Cardiac muscle cell (in vitro differentiated cells and primary cell): Measurements from ENCODE around the gene ANXA2. TPM values are rescaled to one million over a fixed set of nuclear protein-coding genes. Genes with fewer than 3 reads are reported as not detected.

Source experiments
- DNase-seq, 2 donors: peaks; one replicate each; pipeline versions ENCODE4 v3.0.0 to v3.0.0-alpha.2; 2010 to 2017; ENCODE audit warnings: low read depth in 1 of 2, low spot score in 1 of 2
- H3K27ac ChIP-seq: fragments of 200-600 bp; sonication (generic); 2 replicates; pipeline ENCODE4 v1.5.1; 2016
- H3K27me3 ChIP-seq: fragments of 200-600 bp; sonication (generic); 2 replicates; pipeline ENCODE4 v1.6.0; 2016; ENCODE audit warnings: control low read depth
- H3K36me3 ChIP-seq: fragments of 200-600 bp; sonication (generic); 2 replicates; pipeline ENCODE4 v1.5.1; 2016; ENCODE audit warnings: control low read depth
- H3K4me1 ChIP-seq: fragments of 200-600 bp; sonication (generic); 2 replicates; pipeline ENCODE4 v1.8.1; 2017; ENCODE audit warnings: low read depth, mild to moderate bottlenecking, mixed run types
- H3K4me3 ChIP-seq: fragments of 200-600 bp; sonication (generic); 2 replicates; pipeline ENCODE4 v1.5.1; 2016; ENCODE audit warnings: mild to moderate bottlenecking
- H3K9me3 ChIP-seq: fragments of 200-600 bp; sonication (generic); 2 replicates; pipeline ENCODE4 v1.5.1; 2017; ENCODE audit warnings: low read depth, mild to moderate bottlenecking, control low read depth
- polyA plus RNA-seq: library from polyadenylated mRNA; unstranded; fragments of >200 nt; fragmentation: Nextera tagmentation; extraction: Ambion mirVana; gene quantifications from 2 replicates; pipeline ENCODE4 v1.2.1, GENCODE V29; 2016
- total RNA-seq: library from RNA; depleted of rRNA; stranded (reverse); fragments of >200 nt; gene quantifications from 2 replicates; pipeline ENCODE4 v1.2.3, GENCODE V29; 2016
- TF ChIP-seq, protein P1 (sequence below): IDR thresholded peaks from 2 replicates; pipeline ENCODE4 v1.5.1; 2012; ENCODE audit warnings: low read depth, mild to moderate bottlenecking, low read length

The ANXA2 gene
- total and polyA plus RNA-seq, 2 experiments from 2014 or later, result 90.2 to 284 TPM

DNA sequence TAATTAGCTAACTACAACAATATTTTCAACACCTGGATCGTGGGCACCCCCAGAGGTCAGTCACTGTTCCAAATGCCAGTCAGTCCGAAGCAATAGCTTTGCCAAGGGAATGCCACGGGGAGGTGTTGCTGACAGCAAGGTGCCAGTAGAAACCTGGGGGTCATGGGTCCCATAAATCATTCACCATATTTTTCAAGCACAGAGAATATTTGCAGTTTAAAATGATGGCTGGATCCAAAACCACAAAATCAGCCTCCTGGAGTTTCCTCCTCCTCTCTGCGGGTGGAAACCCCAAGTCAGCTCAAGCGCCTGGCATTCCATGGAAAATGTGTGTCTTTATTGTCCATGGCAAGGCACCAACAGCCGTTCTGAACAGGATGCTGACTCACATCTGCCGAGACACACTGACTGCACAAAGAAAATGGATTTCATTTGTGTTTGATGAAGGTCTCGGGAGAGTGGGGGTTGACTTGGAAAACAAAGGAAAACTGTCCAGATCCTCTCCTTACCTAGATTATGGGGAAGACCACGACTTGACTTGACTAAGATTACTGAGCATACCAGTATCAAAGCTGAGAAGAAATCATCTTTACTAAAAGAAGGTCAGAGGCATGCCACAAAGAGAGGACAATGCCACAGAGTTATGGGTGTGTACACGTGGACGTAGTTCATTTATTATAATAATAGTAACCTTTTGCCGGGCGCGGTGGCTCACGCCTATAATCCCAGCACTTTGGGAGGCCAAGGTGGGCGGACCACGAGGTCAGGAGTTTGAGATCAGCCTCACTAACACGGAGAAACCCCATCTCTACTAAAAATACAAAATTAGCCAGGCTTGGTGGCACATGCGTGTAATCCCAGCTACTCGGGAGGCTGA lies 26.4 kb downstream of the ANXA2 start:
- peaks cover 29% of the 10 kb centered on the region for H3K4me1 ChIP-seq
- no peaks in the 10 kb centered on the region for H3K27me3 ChIP-seq
- H3K9me3 ChIP-seq, result no peaks in the 10 kb centered on the region
- H3K4me3 ChIP-seq, result no peak overlapping the region
- no peaks in the 10 kb centered on the region for H3K36me3 ChIP-seq
- DNase-seq, result peak in 1 of 2 donors; percentile 99
- TF ChIP-seq, protein P1, sequence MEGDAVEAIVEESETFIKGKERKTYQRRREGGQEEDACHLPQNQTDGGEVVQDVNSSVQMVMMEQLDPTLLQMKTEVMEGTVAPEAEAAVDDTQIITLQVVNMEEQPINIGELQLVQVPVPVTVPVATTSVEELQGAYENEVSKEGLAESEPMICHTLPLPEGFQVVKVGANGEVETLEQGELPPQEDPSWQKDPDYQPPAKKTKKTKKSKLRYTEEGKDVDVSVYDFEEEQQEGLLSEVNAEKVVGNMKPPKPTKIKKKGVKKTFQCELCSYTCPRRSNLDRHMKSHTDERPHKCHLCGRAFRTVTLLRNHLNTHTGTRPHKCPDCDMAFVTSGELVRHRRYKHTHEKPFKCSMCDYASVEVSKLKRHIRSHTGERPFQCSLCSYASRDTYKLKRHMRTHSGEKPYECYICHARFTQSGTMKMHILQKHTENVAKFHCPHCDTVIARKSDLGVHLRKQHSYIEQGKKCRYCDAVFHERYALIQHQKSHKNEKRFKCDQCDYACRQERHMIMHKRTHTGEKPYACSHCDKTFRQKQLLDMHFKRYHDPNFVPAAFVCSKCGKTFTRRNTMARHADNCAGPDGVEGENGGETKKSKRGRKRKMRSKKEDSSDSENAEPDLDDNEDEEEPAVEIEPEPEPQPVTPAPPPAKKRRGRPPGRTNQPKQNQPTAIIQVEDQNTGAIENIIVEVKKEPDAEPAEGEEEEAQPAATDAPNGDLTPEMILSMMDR, result no peak
- H3K27ac ChIP-seq, result no peak overlapping the region

DNA sequence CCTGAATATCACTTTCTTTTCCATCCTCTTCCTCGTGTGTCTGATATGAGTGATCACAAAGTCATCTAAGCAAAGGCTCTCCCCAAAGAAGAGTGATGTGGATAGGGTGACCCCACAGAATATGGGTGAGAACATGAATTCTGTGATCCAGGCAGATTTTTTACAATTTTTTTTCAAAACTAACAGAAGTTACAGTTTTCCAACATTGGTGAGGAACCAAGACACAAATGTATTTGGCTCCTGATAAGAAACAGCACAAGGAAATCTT lies 27.0 kb downstream of the ANXA2 start:
- TF ChIP-seq, protein P1, result no peak
- no peak for DNase-seq
- no peaks in the 10 kb centered on the region for H3K27me3 ChIP-seq
- H3K27ac ChIP-seq, result no peak overlapping the region
- H3K36me3 ChIP-seq, result no peaks in the 10 kb centered on the region
- no peak overlapping the region for H3K4me3 ChIP-seq
- no peaks in the 10 kb centered on the region for H3K9me3 ChIP-seq
- H3K4me1 ChIP-seq, result peaks cover 29% of the 10 kb centered on the region

DNA sequence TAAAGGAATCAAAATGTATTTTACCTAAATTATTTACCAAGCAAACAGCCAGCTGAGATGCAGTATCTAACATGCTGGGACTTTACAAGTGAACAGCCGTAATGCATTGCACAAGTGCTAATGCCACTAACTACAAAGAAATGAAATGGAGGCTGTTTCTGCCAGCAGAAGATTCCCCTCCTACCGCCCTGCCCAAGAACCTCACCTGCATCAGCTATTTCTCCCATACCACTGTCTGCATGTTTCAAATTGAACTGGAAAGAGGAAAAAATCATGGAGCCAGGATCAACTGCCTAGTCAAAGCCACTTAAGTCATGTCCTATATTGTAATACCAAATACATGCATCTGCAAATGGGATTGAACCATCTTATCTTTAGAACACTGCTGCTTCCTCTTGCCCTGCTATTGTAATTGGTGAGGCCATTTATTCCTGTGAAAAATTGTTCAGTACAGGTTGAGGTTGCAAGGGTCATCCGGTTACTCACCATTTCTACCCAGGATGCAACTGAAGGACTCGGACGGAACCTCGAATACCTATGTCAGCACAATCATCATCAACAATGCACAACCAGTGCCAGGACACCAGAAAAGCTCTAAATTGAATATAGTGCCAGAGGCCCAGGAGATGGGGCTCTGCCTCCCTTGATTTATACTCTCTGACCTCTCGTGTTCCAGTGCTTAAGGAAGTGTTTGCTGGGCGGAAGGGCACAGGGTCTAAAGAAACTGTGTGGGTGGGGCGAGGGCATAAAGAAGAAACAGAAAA lies 27.5 kb downstream of the ANXA2 start:
- H3K27me3 ChIP-seq, result no peaks in the 10 kb centered on the region
- DNase-seq, result peak in 1 of 2 donors; percentile 57
- H3K4me1 ChIP-seq, result peaks cover 29% of the 10 kb centered on the region
- H3K4me3 ChIP-seq, result no peak overlapping the region
- H3K27ac ChIP-seq, result no peak overlapping the region
- TF ChIP-seq, protein P1, result no peak
- H3K9me3 ChIP-seq, result no peaks in the 10 kb centered on the region
- H3K36me3 ChIP-seq, result no peaks in the 10 kb centered on the region

DNA sequence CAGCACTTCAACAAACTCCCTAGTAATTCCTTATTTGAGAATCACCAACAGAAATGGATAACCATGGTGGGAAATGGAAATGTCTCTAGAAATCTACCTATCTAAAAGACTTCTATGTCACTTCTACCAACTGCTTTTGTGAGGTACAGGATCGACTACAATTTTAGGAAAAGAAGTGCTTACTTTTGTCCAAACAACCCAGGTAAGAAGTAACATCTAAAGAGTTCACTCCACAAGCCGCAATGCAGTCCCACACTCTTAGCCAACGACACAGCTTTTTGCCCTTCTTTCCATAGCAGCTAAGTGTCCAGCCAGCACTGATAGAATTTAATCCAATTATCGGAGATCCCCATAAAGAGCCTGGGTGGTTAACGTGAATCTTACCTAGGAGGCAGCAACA lies 28.1 kb downstream of the ANXA2 start:
- no peaks in the 10 kb centered on the region for H3K36me3 ChIP-seq
- H3K4me3 ChIP-seq, result no peak overlapping the region
- H3K4me1 ChIP-seq, result peaks cover 25% of the 10 kb centered on the region
- no peak for DNase-seq
- TF ChIP-seq, protein P1, result no peak
- H3K27me3 ChIP-seq, result no peaks in the 10 kb centered on the region
- H3K27ac ChIP-seq, result no peak overlapping the region
- H3K9me3 ChIP-seq, result no peaks in the 10 kb centered on the region

DNA sequence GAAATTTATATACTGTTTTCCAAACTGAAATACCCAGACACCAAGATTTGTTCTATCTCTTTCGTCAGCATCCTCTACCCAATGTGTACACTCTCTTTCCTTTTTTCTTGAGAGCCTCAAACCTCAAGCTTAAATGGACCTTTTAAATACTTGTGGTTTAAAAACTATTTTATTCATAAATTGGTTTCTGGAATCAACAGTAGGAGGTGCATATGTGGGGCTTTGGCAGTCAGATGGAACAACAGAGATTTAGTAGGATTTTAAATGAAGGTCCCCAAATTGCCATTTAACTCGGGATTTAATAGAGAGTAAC lies 33.2 kb downstream of the ANXA2 start:
- no peaks in the 10 kb centered on the region for H3K36me3 ChIP-seq

More for the DNA sequence above, 33.2 kb downstream of the ANXA2 start:
- no peak for DNase-seq
- no peaks in the 10 kb centered on the region for H3K27me3 ChIP-seq
- peaks cover 19% of the 10 kb centered on the region for H3K4me1 ChIP-seq
- H3K27ac ChIP-seq, result peak overlapping the region; percentile 61
- H3K9me3 ChIP-seq, result no peaks in the 10 kb centered on the region
- H3K4me3 ChIP-seq, result no peak overlapping the region
- TF ChIP-seq, protein P1, result peak; percentile 5
